AG09319 (cell line): Measurements from ENCODE around the gene ITGAE.

ENCODE experiments used
- DNase-seq: peaks from one replicate; pipeline ENCODE4 v3.0.0-alpha.2; 2010; ENCODE audit warnings: low read depth; ENCODE audit errors: extremely low read depth
- CTCF ChIP-seq: IDR thresholded peaks from 2 replicates; pipeline ENCODE4 v1.5.1; 2011; ENCODE audit warnings: low read depth, mild to moderate bottlenecking, inconsistent platforms, low read length, moderate library complexity

ITGAE gene

GRCh38 chr17:3808701-3809100 is 7.7 kb upstream of the ITGAE start:
- TF ChIP-seq CTCF, result no peak
- DNase-seq, result no peak

DNA sequence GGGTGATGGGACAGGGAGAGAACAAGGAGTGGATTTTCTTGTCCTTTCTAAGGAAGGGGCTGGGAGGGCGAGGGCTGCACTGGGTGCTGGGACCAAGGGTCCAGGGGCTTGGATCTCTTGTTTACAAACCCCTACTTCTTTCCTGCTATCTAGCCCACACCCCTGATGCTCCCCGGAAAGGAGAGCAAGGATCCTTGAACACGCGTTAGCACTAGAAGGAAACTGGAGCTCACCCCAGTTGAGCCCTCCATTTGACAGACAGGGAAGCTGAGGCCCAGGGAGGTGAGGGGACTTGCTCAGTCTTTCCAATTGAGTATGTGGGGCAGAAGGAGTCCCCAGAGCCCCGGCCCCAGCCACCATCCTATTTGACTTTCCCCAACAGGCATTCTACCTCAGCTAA is 4.6 kb upstream of the ITGAE start:
- TF ChIP-seq CTCF, result no peak
- no peak for DNase-seq

DNA sequence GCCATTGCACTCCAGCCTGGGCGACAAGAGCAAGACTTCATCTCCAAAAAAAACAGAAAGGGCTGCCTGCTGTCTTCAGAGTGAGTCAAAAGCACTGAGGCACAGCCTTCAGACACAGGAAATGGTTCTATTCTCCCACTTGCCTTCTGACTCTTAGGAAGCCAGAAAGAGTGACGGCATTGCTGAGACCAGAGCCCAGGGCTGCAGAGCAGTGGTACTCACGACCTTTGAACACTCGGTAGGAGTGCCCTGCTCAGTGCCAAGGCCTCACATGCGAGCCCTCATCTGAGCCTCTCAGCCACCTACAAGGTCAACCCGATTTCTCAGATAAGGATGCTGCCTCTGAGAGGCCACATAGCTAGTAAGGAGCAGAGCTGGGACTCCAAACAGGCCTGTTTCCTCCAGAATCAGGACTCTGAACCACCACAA is 3.5 kb upstream of the ITGAE start:
- no peak for TF ChIP-seq CTCF
- no peak for DNase-seq

GRCh38 chr17:3803308-3803640 is 2.3 kb upstream of the ITGAE start:
- DNase-seq, result no peak
- TF ChIP-seq CTCF, result no peak

GRCh38 chr17:3802461-3803307 is 1.7 kb upstream of the ITGAE start:
- TF ChIP-seq CTCF, result no peak
- peak; percentile 56 for DNase-seq

DNA sequence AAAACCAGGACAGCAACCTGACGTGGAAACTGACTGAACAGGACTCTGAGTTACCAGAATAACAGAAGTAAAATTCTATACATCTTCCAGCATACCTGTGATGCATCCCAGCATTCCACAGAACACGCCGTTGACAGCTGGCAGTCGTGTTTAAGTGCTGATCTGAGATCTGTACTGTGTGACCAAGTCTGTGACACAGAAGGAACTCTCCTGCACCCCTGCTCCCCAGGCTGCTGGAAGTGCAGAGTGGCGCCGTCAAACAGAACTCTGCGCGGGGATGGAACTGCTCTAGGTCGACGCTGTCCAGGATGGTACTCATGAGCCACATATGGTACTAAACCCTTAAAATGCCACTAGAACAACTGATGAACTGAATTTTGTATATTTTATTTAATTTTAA is 804 bp upstream of the ITGAE start:
- DNase-seq, result no peak

More for the DNA sequence above, 804 bp upstream of the ITGAE start:
- no peak for TF ChIP-seq CTCF
